Prostate gland (tissue), 2 donors: ENCODE data around the gene ZG16.

Experiments used
- POLR2AphosphoS5 ChIP-seq: sonication (generic); formaldehyde crosslinking; IDR thresholded peaks from one replicate; pipeline ENCODE4 v1.6.1; 2017; ENCODE audit warnings: antibody characterized with exemption
- TF ChIP-seq, protein P1 (sequence below), 4 experiments: fragments of 200-600 bp in 2 of 4; fragments of 450-650 bp in 2 of 4; sonication (generic) in 2 of 4; IDR thresholded peaks; 1 replicate in 3 of 4; 2 replicates in 1 of 4; pipeline ENCODE4 v1.5.1; 2016 to 2019; ENCODE audit warnings: antibody characterized with exemption in 4 of 4, mild to moderate bottlenecking in 2 of 4, moderate library complexity in 2 of 4

DNA sequence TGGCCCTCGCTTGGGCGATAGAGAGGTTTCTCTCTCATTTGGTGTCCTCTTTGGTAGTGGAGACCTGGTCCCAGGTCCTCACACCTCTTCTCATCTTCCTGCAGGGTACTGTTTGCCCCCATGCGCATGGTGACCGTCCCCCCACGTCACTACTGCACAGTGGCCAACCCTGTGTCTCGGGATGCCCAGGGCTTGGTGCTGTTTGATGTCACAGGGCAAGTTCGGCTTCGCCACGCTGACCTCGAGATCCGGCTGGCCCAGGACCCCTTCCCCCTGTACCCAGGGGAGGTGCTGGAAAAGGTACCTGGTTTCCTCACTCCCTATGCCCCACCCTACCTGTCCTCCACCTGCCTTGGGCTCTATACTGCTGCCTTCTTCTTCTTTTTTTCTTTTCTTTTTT is 52.7 kb downstream of the ZG16 start:
- TF ChIP-seq POLR2AphosphoS5 = no peak
- TF ChIP-seq, protein P1, sequence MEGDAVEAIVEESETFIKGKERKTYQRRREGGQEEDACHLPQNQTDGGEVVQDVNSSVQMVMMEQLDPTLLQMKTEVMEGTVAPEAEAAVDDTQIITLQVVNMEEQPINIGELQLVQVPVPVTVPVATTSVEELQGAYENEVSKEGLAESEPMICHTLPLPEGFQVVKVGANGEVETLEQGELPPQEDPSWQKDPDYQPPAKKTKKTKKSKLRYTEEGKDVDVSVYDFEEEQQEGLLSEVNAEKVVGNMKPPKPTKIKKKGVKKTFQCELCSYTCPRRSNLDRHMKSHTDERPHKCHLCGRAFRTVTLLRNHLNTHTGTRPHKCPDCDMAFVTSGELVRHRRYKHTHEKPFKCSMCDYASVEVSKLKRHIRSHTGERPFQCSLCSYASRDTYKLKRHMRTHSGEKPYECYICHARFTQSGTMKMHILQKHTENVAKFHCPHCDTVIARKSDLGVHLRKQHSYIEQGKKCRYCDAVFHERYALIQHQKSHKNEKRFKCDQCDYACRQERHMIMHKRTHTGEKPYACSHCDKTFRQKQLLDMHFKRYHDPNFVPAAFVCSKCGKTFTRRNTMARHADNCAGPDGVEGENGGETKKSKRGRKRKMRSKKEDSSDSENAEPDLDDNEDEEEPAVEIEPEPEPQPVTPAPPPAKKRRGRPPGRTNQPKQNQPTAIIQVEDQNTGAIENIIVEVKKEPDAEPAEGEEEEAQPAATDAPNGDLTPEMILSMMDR (IDR thresholded peaks at IDR 0.05) = no peak
